Keratinocyte (primary cell): ENCODE measurements around the gene FOS. TPM values are rescaled to one million over a fixed set of nuclear protein-coding genes. Genes with fewer than 3 reads are reported as not detected.

Experiments used
- DNase-seq: peaks from one replicate; pipeline ENCODE4 v3.0.0-alpha.2; 2011; ENCODE audit warnings: low read depth, missing footprints, low spot score
- FAIRE-seq: peaks from 2 replicates; lab custom pipeline; 2011; peaks lifted over from hg19 to GRCh38; lab: Jason Lieb, UNC
- H2AFZ ChIP-seq: 2 replicates; pipeline ENCODE4 v1.6.0; 2012; ENCODE audit warnings: low read length, control low read depth, inconsistent platforms; ENCODE audit not compliant: control insufficient read depth
- H3K27ac ChIP-seq: 2 replicates; pipeline ENCODE4 v1.5.1; 2011; ENCODE audit warnings: low read length; ENCODE audit not compliant: control insufficient read depth, insufficient read depth
- H3K27me3 ChIP-seq: 3 replicates; pipeline ENCODE4 v1.6.0; 2011; ENCODE audit warnings: low read length; ENCODE audit not compliant: control insufficient read depth, insufficient read depth; ENCODE audit errors: extremely low read depth
- H3K36me3 ChIP-seq, 2 experiments: 2 replicates in 1 of 2; 3 replicates in 1 of 2; pipeline ENCODE4 v1.5.1; 2011; ENCODE audit warnings: low read length in 2 of 2, mild to moderate bottlenecking in 1 of 2; ENCODE audit not compliant: control insufficient read depth in 2 of 2, insufficient read depth in 2 of 2; ENCODE audit errors: extremely low read depth in 1 of 2
- H3K4me1 ChIP-seq: 3 replicates; pipeline ENCODE4 v1.5.1; 2011; ENCODE audit warnings: low read length; ENCODE audit not compliant: control insufficient read depth, insufficient read depth; ENCODE audit errors: extremely low read depth
- H3K4me2 ChIP-seq: 3 replicates; pipeline ENCODE4 v1.6.0; 2011; ENCODE audit warnings: low read depth, low read length; ENCODE audit not compliant: control insufficient read depth, insufficient read depth; ENCODE audit errors: extremely low read depth
- H3K4me3 ChIP-seq, 3 experiments: fragments of 200-600 bp in 1 of 3; sonication (generic) in 1 of 3; 2 replicates in 2 of 3; 3 replicates in 1 of 3; pipeline ENCODE4 v1.5.1; 2011 to 2016; ENCODE audit warnings: low read length in 3 of 3, mild to moderate bottlenecking in 3 of 3, control low read depth in 2 of 3, inconsistent platforms in 1 of 3, low read depth in 1 of 3, mixed read lengths in 1 of 3, mixed run types in 1 of 3, moderate library complexity in 1 of 3; ENCODE audit not compliant: control insufficient read depth in 2 of 3, insufficient read depth in 2 of 3; ENCODE audit errors: extremely low read depth in 1 of 3
- H3K79me2 ChIP-seq: 2 replicates; pipeline ENCODE4 v1.6.0; 2012; ENCODE audit warnings: low read length; ENCODE audit not compliant: control insufficient read depth, insufficient read depth
- H3K9ac ChIP-seq: 3 replicates; pipeline ENCODE4 v1.6.0; 2011; ENCODE audit warnings: low read length; ENCODE audit not compliant: control insufficient read depth, insufficient read depth; ENCODE audit errors: extremely low read depth
- H3K9me1 ChIP-seq: 3 replicates; pipeline ENCODE4 v1.6.0; 2011; ENCODE audit warnings: low read length; ENCODE audit not compliant: control insufficient read depth, insufficient read depth; ENCODE audit errors: extremely low read depth
- H3K9me3 ChIP-seq: 2 replicates; pipeline ENCODE4 v1.5.1; 2012; ENCODE audit warnings: low read depth, low read length; ENCODE audit not compliant: control insufficient read depth
- H4K20me1 ChIP-seq: 3 replicates; pipeline ENCODE4 v1.6.0; 2011; ENCODE audit warnings: low read length; ENCODE audit not compliant: control insufficient read depth, insufficient read depth; ENCODE audit errors: extremely low read depth
- CTCF ChIP-seq, 3 experiments: IDR thresholded peaks in 1 of 3; conservative IDR thresholded peaks in 1 of 3; optimal IDR thresholded peaks in 1 of 3; 2 replicates in 2 of 3; 3 replicates in 1 of 3; pipeline versions ENCODE3 to v1.5.1; 2011; ENCODE audit warnings: low read length in 3 of 3, mild to moderate bottlenecking in 3 of 3, moderate library complexity in 2 of 3, control low read depth in 1 of 3, inconsistent platforms in 1 of 3; ENCODE audit not compliant: insufficient read depth in 2 of 3; ENCODE audit errors: extremely low read depth in 1 of 3
- EZH2 ChIP-seq: IDR thresholded peaks from one replicate; pipeline ENCODE4 v1.6.1; 2012; ENCODE audit warnings: inconsistent platforms, mild to moderate bottlenecking, low read length, moderate library complexity
- dilution Hi-C: fragments of 300-500 bp; cut with MboI; formaldehyde crosslinking; loops from one replicate; pipeline ENCODE4 v1.7.0; 2020; ENCODE audit warnings: low sequenced_read_pairs; ENCODE audit not compliant: extremely low pct_ligation_motif_present
- polyA plus RNA-seq, 5 experiments: library from polyadenylated mRNA; depleted of rRNA in 3 of 5; stranded (reverse) in 3 of 5; stranded (forward) in 1 of 5; unstranded in 1 of 5; fragments of >200 nt; gene quantifications; 1 replicate in 1 of 5; 2 replicates in 3 of 5; 3 replicates in 1 of 5; pipeline versions ENCODE4 v1.2.1 to v1.2.3, GENCODE V29; 2011 to 2012; ENCODE audit warnings: missing spikeins in 2 of 5, low read depth in 1 of 5, low replicate concordance in 1 of 5

The FOS gene
- polyA plus RNA-seq, 1 donor (not counting 4 experiments of a cell fraction or from before 2014, with no cell fraction given): 121 TPM

GRCh38 chr14:75277815-75278421 is 710 bp upstream of the FOS start:
- peaks cover 12% of the 10 kb centered on the region for H3K79me2 ChIP-seq
- TF ChIP-seq CTCF (optimal IDR thresholded peaks at IDR 0.05 in 1 of 3, IDR thresholded peaks at IDR 0.05 in 1 of 3, conservative IDR thresholded peaks at IDR 0.05 in 1 of 3; ENCODE audit: extremely low read depth in 1 of 3, insufficient read depth in 2 of 3, low read length in 3 of 3): no peak
- no peak for TF ChIP-seq EZH2
- H3K4me1 ChIP-seq: peaks cover 40% of the 10 kb centered on the region
- H3K27me3 ChIP-seq: no peaks in the 10 kb centered on the region
- H3K4me2 ChIP-seq: peak overlapping the region; percentile 79
- dilution Hi-C loops: no loop called here
- H2AFZ ChIP-seq: peak overlapping the region; percentile 74
- no peak for FAIRE-seq
- peak overlapping the region; percentile 74 to 87 (median 80) for H3K4me3 ChIP-seq
- peaks cover 23% of the 10 kb centered on the region for H4K20me1 ChIP-seq
- peaks cover 9 to 19% of the 10 kb centered on the region in 2 experiments for H3K36me3 ChIP-seq
- H3K9ac ChIP-seq: peak overlapping the region; percentile 92
- H3K9me1 ChIP-seq: peaks cover 2% of the 10 kb centered on the region
- no peaks in the 10 kb centered on the region for H3K9me3 ChIP-seq
- no peak for DNase-seq
- H3K27ac ChIP-seq: peak overlapping the region; percentile 97

GRCh38 chr14:75279153-75279762 is 630 bp downstream of the FOS start:
- H3K4me1 ChIP-seq: peaks cover 35% of the 10 kb centered on the region
- H3K27ac ChIP-seq: peak overlapping the region; percentile 97
- H3K4me2 ChIP-seq: peak overlapping the region; percentile 79
- H3K9ac ChIP-seq: peak overlapping the region; percentile 92
- H2AFZ ChIP-seq: no peak overlapping the region
- peaks cover 2% of the 10 kb centered on the region for H3K9me1 ChIP-seq
- H3K9me3 ChIP-seq: no peaks in the 10 kb centered on the region
- peaks cover 9 to 19% of the 10 kb centered on the region in 2 experiments for H3K36me3 ChIP-seq
- H3K27me3 ChIP-seq: no peaks in the 10 kb centered on the region
- peaks cover 23% of the 10 kb centered on the region for H4K20me1 ChIP-seq
- H3K79me2 ChIP-seq: peaks cover 12% of the 10 kb centered on the region
- DNase-seq (no peak), FAIRE-seq (no peak)
- dilution Hi-C loops: no loop called here
- H3K4me3 ChIP-seq: peak overlapping the region; percentile 74 to 90 (median 88)
- TF ChIP-seq CTCF (optimal IDR thresholded peaks at IDR 0.05 in 1 of 3, IDR thresholded peaks at IDR 0.05 in 1 of 3, conservative IDR thresholded peaks at IDR 0.05 in 1 of 3; ENCODE audit: extremely low read depth in 1 of 3, insufficient read depth in 2 of 3, low read length in 3 of 3) (no peak), EZH2 (no peak)
